Brain pericyte (primary cell): ENCODE measurements around the gene NCKAP5.
"Not testable (repeated sequence)": the region's sequence is repeated elsewhere in the genome, so short reads cannot be mapped to it uniquely, and the experiment has no call there.

Source experiments
- DNase-seq: peaks from one replicate; pipeline ENCODE4 v3.0.0-alpha.2; 2012; ENCODE audit warnings: low read depth, low spot score

NCKAP5 gene

GRCh38 chr2:132811148-132811915 lies 756.9 kb downstream of the NCKAP5 start:
- DNase-seq: no peak

DNA sequence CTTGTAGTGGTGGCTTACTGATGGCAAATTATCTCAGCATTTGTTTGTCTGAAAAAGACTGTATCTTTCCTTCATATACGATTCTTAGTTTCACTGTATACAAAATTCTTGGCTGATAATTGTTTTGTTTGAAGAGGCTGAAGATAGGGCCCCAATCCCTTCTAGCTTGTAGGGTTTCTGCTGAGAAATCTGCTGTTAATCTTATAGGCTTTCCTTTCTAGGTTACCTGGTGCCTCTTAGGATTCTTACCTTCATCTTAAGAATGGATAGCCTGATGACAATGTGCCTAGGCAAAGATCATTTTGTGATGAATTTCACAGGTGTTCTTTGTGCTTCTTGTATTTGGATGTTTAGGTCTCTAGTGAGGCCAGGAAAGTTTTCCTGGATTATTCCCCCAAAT lies 758.3 kb downstream of the NCKAP5 start:
- DNase-seq: not testable (repeated sequence)

DNA sequence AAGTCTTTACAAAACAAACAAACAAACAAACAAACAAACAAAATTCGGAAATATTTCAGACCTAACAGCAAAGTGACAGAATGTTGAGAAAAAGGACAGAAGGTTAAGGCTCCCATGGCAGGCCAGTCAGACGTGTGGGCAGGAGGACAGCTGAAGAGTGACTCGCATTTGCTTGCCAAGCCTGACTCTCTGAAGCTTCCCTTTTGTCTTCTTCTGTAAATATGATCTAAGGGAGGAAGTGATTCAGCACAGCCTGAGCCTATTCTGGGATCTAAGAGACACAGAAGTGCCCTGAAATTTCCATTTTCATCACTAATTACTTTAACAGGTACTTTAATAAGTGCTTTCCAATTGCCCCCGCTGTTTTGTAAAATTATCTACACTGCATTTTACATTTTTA lies 764.2 kb downstream of the NCKAP5 start:
- DNase-seq: no peak

DNA sequence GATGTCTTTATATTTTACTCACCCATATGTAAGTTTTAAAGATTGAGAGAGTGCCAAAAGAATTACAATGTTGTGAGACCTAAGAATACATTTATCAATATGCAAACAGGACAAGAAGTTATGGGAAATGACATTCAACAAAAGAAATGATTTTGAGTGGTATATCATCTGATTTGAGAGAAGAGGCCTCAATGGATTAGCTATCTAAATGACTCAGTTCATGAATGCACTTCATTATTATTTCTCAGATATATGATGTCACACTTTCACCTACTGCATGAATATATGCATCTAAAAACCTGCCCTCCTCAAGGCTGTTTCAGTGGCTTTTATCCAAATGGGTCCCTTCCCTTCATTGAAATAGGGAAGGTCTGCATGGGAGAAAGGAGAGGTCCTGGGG lies 769.9 kb downstream of the NCKAP5 start:
- DNase-seq: no peak

DNA sequence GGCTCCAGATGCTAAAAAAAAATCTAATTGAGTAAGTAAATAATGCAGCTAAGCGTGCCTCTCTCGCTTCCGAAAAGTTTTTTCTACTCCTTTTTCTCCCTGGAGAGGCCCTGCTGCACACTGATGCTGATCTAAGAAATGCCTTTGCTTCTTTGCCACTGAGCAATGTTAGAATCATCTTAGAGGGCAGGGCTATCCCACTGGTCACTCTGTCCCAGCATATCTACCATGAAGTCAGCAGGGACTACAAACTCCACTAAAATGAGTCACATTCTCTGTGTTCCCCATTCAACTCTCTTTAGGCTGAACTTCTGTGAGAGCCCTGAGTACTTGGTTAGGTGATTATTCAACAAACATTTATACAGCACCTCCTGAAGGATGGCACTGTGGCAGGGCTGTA lies 770.7 kb downstream of the NCKAP5 start:
- no peak for DNase-seq

- no peak for DNase-seq
Observed at GRCh38 chr2:132797071-132797470, 771.2 kb downstream of the NCKAP5 start.

DNA sequence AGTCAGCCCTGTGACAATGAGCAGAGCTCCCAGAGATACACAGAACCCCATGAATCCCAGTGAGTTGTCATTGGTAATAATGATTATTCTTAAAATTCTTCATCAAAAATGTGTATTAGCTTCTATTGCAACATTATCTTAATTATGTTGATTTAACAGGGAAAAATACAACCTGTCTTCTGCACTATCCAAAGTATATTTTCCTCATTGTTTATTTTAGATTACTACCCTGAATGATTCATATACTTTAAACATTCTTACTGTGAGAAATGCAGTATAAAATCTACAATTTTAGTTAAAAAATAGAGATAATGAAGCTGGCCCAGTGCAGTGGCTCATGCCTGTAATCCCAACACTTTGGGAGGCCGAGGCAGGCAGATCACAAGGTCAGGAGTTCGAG lies 773.0 kb downstream of the NCKAP5 start:
- no peak for DNase-seq

DNA sequence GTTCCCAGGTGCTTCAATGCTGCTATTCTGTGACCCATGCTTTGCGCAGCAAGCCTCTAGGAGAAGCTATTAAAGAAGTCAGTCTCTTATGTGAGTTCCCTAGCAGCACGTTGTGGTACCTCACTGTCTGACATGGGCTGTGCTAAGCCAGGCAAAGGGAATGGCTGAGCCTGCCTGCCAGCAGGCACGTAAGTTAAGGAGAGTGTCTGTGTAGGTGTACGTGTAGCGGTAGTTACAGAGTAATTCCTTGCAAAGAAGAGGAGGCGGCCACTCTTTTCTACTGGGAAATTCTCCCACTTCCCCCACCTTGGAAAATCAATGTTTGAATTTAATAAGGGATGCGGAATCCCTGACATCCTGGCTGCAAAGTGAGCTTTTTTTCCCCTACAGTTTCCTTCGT lies 774.7 kb downstream of the NCKAP5 start:
- DNase-seq: no peak

- DNase-seq: no peak
Observed at GRCh38 chr2:132790207-132790785, 778.0 kb downstream of the NCKAP5 start.

DNA sequence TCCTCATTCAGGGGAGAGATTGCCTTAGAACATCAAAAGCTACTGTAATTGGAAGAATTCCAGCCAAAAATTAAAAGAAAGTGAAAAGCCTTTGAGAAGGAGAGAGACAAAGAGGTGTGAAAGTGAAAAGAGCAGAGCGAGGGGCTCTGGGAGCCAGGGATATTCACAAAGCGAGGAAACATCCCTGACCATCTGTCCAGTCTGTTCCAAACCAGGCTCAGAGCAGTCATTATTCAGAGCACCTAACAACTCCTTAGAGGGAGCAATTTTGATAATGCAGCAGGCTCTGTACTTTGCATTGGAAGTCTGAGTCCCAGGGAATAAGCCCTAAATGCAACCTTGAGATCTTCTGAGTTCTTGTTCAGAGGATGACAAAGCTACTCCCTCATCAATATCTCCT lies 779.2 kb downstream of the NCKAP5 start:
- DNase-seq: no peak

- no peak for DNase-seq
Observed at GRCh38 chr2:132788310-132788838, 779.9 kb downstream of the NCKAP5 start.

GRCh38 chr2:132783883-132784282 lies 784.4 kb downstream of the NCKAP5 start:
- DNase-seq: no peak

- DNase-seq: no peak
Observed at GRCh38 chr2:132782176-132782783, 786.0 kb downstream of the NCKAP5 start.

- DNase-seq: no peak
Observed at GRCh38 chr2:132780651-132781050, 787.6 kb downstream of the NCKAP5 start.

DNA sequence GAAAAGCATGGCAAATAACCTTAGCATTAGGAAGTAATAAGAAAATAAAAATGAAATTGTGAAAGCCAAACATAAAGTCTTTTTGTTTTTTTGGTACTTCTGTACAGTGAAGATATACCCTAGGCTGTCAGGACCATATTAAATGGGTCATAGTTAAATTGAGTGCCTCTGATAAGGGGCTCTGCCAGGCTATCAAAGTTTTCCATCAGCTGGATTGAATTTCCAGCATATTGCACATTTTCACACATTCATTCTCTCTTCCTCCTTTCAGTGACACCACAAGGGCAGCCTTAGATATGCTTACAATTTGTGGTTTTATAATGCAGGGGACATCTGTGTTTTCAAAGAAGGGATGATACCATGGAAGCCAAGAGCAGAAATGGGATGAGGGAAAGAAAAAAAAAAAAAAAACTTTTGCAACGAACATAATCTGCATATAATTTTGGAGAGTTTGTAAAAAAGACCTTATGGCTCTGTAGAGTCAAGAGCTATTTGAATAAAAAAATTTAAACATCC lies 789.0 kb downstream of the NCKAP5 start:
- no peak for DNase-seq

- no peak for DNase-seq
Observed at GRCh38 chr2:132776287-132776686, 792.0 kb downstream of the NCKAP5 start.

- no peak for DNase-seq
Observed at GRCh38 chr2:132774189-132774588, 794.1 kb downstream of the NCKAP5 start.

GRCh38 chr2:132773331-132773730 lies 794.9 kb downstream of the NCKAP5 start:
- DNase-seq: no peak

GRCh38 chr2:132772340-132772739 lies 795.9 kb downstream of the NCKAP5 start:
- no peak for DNase-seq

DNA sequence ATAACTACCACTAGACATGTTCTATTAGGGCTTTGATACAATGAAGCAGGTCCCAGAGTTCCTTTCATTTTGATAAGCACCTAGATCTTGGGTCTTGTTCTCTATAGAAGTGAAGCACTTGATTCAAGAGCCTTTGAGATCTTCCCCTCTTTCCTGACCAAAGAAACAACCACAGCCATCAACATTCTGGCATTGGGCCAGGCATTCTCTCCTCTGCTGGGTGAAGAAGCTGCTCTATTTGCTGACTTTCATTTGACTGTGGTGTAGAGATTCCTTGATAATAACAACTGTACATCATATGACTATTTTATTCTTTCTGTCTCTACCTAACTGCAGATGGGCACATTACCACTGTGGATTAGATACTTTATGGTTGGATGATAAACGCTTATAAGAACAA lies 801.7 kb downstream of the NCKAP5 start:
- DNase-seq: no peak

- no peak for DNase-seq
Observed at GRCh38 chr2:132761437-132761836, 806.8 kb downstream of the NCKAP5 start.

- no peak for DNase-seq
Observed at GRCh38 chr2:132760971-132761370, 807.3 kb downstream of the NCKAP5 start.

DNA sequence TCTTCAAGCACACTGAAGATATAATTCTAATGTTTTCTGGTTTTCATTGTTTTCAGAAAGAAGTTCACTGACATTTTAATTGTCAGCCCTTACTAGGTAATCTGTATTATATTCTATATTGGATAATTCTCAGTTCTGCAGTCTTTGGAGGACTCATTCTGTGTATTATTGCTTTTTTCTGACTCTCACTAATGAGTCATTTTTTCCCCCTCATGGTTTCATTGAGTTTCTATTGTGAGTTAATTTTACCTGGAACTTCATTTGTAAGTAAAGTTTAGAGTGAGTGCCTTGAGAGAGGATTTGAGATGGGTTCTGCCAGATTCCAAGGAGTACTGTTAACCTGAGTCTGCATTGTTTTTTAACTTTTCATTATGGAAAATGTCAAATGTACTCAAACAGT lies 807.9 kb downstream of the NCKAP5 start:
- no peak for DNase-seq
